Hepatic stellate cell (primary cell): Measurements from ENCODE around the gene PRKN.

ENCODE experiments used
- DNase-seq: peaks from one replicate; pipeline ENCODE4 v3.0.0; 2011; ENCODE audit warnings: low spot score

The PRKN gene

DNA sequence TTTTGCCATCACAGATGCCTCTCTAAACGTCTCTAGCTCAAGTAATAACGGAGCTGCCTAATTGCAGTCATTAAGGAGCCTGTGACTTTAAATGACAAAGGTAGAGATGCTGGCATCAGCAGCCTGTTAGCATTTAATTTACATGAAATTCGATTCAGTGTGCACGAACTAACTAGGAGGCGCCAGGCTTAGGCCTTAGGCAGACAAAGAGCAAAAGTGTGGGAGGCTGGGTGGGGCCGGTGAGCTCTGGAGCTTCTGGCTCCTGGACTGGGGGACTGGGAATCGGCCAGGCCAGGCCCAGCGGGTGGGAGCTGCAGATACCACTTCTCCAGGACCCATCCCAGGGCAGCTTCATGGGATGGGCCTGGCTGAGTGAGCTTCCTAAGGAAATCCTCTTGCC, 1283.7 kb downstream of the PRKN start:
- DNase-seq, result no peak

DNA sequence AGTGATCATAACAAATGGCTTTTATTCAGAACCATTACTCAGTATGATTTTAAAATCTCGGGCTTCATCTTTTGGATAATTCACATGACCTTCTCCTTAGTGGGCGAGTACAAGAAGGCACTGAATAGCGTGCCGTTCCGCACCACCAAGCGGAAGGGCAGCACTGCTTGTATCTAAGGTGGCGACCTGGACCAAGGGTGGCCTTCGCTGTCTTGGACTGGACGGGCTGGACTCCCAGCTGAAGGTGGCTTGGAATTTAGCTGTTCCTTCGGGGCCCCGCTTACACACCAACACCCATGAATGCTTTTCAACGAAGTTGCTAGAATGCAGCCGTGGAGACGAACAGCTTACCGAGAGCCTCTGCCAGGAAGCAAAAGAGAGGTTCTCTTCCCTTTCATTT, 1285.1 kb downstream of the PRKN start:
- DNase-seq, result no peak

DNA sequence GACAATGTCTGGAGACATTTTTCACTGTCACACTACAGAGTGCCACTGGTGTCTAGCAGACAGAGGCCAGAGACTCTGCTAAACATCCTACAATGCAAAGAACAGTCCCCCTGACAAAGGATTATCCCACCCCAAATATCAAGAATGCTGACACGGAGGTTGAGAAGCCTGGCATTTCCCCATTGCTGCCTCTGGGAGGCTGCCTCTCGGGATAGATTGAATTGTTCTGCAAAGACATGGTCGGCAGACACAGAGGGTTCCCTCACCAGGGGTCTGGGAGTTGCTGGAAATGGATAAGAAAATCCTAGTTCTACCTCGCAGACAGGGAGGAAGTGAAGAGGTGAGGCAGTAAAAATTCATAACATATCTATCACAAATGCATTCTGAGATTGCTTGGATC, 1287.3 kb downstream of the PRKN start:
- no peak for DNase-seq

DNA sequence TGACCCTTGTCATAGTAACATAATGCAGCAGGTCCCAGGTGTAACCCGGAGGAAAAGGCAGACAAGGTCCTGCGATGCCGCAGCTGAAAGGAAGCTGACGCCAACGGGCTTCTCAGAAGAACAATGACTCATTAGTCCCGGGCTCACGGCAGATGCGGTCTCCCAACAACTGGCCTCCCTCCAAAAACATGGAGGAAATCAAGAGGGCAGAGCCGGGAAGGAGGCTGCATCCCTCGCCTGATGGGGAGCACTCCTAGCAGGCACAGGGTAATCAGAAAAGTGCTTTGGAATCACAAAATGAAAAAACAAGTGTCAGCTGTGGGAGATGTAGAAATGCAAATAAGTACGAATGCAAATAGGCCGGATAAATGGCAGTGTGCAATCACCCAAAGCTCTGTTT, 1288.5 kb downstream of the PRKN start:
- peak; percentile 62 for DNase-seq

DNA sequence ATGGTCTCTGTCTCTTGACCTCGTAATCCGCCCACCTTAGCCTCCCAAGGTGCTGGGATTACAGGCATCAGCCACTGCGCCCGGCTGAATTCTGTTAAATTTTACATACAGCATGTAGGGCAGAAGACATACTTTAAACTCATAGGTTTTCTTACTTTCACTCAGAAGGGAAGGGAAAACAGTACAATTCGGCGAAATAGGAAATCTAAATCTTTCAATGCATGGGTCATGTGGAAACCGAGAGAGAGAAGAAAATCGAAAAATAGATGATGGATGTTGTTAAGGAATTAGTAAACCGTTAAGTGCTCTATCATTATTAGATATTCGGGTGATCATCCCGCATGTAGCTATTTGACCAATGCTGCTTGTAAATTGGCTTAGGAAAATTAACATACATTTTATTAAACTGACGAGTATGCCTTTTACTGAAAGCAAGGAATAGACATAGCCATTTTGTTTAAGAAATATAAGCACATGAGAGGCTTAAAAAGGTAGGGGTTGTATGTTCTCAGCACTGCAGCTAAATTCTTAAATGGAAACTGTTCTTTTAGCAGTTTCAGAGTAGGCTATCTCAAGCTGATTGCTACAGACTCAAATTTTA, 1289.0 kb downstream of the PRKN start:
- no peak for DNase-seq

DNA sequence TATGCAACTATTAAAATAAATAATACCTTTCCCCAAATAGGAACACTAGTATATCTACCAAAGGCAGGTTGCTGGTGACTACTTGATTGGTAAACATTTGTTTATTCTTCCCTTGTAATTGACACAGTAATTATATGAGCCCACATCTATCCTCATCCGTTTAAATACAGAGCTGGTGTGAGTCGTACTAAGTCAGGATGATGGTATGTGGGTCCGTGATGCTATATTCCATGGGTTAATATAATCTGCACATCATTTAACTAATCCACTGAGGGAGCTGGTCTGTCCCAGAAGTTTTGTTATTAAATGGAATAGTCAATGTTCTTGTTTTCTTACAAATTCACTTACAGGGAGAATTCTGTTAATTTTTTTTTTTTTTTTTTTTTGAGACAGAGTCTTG, 1289.7 kb downstream of the PRKN start:
- no peak for DNase-seq

DNA sequence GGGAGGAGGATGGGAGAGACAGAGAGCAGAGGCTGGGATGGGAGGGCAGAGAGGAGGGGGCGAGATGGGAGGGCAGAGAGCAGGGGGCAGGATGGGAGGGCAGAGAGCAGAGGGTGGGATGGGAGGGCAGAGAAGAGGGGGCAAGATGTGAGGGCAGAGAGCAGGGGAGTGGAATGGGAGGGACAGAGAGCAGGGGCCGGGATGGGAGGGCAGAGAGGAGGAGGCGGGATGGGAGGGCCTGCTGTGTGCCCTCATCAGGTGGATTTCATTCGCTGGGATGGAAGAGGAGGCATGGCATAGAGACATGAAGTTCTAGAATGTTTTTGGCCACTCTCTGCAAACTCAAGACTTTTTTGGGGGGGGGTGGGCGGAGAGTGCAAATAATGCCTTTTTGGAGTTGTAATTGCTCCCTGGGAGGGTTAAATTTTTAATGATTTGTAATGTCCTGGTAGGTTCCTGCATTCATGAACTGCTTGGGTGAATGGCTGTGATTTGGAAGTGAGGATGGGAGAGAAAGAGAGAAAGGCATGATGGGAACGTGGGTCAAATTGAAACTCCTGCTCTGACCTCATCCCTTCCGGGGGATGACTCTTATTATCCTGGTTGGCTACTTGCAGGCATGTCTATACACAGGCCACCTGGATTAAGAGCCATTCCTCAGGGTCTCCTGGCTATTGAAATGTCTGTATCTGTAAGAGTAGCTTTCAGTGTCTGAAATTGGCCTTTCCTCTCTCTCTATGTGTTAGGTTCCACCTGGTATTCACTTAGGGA, 1291.3 kb downstream of the PRKN start:
- DNase-seq, result no peak

DNA sequence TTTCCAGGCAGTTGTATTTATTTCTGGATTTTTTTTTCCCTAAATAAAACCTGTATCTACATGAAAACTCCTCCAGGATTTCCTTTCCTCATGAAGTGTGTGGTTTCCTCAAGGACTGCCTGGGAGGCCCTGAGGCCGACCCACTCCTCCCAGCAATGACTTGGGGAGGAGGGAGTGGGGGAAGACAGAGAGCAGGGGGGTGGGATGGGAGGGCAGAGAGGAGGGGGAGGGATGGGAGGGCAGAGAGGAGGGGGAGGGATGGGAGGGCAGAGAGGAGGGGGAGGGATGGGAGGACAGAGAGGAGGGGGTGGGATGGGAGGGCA, 1291.9 kb downstream of the PRKN start:
- no peak for DNase-seq

DNA sequence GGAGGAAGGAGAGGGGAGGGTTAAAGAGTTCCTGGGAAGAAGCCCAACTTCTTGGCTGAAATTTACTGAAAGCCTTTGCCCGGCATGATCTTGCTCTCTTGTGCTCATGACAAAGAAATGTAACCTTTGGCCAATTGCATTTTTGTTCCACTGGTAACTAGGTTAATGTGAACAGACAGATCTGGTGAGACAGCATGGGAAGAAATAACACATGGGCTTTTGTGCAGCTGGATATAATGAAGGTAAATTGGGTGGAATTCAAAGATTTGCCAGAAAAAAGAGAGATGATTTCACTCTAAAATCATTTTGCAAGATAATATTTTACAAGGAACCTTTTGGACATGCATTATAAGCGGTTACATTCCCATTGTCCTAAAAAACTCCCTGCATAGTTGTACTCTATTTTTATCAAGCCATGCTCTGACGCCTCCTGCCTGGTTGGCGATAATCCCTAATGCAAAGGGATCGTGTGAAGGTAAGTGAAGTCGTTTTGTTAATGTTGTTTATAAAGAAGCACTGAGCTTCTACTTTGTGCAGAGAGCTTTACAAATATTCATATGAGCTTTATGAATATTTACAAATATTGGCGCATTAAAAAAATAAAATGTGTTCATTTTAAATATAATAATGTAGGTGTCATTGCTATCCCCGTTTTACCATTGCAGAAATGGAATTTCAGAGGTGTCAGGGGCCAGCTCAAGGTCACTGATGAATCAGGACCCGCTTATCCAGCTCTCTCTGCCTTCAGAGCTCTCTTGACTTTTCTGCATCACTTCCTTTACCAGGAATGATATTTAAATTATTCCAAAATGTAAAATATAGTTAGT, 1292.4 kb downstream of the PRKN start:
- peak; percentile 61 for DNase-seq

DNA sequence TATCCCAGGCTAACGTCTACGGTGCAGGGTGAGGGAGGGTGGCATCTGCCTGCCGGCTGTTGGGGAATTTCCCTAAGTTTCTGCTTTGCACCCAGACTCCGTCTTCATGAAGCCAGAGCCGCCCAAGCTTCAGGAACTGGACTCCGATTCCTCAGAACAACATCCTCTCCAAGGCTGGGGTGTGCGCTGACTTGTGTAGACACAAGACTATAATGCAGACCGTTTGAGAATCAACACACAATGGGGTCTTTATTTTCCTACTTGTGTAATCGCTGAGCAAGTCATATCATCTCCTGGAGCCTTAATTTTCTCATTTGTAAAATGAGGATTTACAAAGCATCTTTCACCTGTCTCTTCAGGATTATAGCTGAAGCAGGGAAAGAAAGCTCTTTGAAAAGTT, 1293.2 kb downstream of the PRKN start:
- no peak for DNase-seq

DNA sequence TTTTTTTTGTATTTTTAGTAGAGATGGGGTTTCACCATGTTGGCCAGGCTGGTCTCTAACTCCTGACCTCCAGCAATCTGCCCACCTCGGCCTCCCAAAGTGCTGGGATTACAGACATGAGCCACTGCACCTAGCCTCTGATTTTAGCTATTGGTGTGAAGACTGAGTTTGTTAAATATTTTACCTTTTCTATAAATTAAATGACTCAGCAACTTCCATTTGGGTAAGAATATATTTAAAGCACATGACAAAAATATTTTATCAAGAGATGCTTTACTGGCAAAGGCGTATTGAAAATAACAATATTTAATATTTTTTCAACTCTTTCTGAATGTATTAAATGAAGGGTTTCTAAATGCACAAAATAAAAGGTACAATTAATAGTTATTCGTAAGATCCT, 1295.0 kb downstream of the PRKN start:
- no peak for DNase-seq

DNA sequence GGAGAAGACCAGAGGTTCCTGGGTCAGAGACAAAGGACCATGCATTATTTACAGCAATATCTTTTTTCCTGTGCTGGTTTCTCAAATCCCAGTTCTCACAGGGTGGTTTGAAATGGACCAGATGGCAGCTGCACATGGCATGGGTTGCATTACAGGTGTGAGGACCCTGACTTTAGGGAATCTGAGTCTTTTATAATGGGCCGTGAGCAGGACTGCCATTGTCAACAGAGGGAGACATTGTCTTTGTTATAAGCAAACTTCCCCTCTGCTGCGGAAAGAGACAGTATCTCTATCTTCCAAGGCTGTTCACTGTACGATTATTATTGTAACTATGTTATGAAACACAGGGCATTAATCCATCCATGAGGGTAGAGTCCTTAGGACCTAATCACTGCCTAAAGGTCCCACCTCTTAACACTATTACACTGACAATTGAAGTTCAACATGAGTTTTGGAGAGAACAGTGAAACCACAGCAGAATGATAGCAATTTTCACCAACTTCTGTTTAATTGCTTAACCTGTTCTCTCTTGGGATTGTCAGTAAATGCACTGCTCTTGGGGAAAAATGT, 1297.6 kb downstream of the PRKN start:
- DNase-seq, result no peak

DNA sequence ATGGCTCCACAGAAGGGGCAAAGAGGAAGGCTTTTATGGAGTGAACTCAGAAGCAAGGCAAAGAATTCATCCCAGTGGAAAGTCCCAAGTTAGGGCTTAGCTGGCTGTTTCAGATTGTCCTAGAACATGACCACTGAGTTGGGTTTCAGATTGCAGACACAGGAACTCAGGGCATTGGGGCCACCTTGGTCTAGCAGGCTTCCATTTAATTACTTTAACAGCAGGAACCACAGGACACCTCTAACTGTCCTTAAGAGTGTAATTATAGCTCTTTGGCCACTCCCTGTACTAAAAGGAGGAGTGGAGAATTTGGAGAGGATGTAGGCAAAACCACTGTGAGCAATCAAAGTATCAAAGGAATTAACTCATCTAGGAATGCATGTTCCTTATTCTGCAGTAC, 1303.1 kb downstream of the PRKN start:
- DNase-seq, result no peak

DNA sequence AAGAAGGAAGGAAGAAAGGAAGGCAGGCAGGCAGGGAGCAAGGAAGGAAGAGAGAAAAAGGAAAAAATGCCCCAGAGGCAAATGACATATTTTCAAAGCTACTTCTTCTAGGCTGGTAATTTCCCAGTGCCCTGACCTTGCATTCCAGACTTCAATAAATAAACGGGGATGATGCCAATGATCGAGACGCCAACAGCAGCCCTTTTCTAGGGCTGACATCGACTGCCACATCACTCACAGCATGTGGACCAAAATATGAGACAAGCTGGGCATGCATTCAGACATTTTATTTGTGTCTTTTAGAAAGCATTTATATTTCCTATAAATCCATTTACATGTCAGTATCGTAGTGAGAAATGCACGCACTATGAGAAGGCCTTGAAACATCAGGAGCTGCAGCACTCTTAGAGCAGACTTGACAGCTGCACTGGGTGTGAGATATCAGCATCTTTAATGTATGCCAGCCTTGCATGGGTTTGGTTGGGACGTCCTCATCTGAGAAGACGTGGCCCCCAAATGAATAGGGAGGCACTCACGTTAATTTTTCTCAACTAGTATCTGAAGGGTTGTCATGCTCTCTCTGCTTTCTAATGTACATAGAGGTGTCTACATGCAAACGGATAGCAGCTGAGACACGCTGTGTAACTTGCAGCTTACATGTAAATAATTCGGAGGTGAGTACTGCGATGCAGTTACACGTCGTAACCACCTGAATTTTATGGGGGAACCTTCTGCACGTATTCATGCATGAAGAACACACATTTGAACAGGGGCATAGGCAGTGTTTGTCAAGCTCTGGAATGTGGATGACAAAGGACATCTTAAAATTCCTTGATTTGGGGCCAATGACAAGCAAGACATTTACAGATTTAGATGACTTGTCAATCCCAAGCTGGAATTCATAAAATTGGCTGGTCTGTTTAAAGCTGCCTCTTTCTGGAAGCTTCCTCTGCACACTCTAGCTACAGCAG, 1304.6 kb downstream of the PRKN start:
- DNase-seq, result no peak

DNA sequence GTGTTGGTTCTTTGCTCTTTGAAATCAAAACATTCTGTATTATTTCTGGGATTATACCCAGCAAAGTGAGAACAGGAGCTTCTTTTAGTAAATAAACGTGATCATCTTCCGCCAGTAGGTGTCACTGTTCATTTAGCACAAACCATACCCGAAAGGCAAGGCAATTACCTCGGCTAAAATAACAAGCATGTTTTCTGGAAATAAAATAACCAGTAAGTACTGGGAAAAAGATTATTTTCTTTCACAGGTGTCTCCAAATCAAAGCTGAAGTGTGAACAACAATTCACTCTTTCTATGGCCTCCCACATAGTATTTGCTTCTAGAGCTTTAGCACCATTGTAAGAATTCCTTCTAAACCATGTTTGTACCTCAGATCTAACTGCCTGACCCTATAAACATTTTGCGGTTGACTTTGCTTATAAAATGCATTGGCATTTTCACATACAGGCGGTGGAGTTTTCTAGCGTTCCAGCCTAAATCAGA, 1309.1 kb downstream of the PRKN start:
- peak; percentile 40 for DNase-seq

DNA sequence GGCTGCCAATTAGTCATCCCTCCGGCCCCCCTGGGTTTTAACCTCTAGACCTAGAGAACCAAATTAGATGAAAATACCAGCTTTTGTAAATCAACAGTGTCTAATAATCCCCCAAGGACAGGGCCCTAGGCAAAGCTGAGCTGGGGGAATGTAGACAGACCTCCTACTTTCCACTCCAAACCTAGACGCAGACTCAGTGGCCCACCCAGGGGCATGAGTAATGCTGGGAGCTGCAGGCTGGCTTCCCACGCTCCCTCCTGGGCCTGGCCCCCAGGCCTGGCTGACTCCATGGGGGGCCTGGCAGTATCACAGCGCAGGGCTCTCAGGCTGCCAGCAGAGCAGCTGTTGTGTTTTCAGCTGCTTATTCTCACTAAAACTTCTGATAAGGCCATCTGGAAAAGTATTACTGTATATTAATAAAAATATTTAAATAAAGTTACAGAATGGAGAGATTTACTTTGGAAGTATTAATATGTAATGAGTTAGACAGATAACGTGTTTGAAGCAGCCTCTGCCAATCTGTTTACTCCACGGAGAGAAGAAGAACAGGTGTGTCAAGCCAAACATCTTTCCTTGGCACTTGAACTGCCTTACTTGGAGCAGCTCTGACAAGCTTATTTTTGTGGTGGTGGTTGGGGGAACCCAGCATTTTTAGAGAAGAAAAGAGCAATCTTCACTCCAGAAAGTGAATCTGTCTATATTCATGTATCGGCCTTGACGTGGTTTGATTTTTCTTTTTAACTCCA, 1309.7 kb downstream of the PRKN start:
- DNase-seq, result peak; percentile 23

DNA sequence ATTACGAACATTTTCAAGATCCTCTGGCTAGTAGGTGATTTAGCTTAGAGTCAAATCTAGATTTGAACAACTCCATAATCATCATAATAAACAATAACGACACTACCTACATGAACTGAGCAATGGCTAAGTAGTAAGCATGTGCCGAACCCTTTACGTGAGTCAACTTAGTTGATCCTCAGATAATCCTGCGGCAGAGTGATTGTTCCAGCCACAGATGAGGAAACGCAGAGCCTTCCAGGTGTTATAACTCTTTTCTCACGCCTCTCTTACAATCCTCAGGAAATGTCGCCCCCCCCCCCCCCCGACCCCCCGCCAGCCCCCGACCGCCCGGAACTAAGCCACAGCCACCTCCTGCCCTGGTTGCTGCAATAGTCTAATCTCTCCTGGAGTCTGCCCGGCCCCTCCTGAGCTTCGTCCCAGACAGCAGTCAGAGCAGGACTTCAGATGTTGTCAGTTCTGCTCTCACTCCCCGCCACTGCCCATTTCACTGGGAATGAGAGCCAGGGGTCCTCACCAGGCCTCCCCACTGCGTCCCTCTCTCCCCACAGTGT, 1312.2 kb downstream of the PRKN start:
- no peak for DNase-seq

DNA sequence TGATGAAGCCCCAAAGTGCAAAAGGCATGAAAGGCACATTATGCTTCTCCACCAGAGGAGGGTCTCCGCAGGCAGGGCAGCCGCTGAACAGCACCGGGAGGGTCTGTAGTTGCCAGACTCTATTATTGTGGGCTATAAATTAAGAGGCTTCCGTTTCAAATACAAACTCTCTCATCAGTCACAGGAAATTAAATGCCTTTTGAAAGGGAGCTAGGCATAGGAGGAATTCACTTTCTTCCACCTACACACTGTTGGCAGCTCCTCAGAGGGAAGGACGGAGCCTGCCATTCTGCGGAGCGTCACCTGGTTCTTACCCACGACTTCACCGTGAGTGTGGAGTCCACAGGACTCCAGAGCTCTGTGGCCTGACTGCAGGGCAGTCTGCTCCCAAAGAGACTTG, 1312.9 kb downstream of the PRKN start:
- DNase-seq, result no peak

DNA sequence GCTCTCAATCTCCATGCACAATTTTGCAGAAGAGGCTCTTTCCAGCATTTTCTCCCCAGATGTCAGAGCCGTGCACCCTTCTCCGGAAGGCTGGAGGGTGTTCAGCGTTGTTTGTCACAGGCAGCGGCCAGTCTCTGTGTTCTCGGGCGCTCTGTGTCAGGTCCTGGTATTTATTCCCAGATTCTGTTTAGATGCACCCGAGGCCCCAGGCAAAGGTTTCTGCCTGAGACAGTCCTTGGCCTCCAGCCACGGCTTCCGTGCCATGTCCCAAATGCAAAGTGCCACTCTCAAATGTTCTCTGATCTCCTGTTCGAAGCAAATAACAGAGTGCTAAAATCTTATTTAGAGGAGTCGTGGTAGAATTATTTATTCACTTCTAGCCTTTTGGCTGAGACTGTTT, 1313.4 kb downstream of the PRKN start:
- DNase-seq, result no peak

DNA sequence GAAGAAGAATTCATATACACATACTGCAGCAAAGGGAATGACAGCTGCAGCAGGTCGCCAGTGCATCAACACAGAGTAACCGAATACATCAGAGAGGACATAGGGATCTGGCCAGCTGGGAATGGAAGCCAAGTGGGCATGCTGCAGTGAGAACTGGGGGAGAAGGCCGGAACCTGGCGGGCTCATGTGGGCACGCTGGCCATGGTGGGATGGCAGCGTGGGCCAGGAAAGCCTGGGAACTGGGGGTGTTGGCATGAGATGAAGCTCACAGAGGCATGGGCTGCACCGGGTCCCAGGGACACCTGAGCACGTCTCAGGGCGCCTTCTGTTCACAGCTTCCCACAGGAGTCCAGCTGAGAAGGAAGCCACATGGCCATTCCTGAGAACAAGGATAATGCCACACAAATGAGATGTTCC, 1314.2 kb downstream of the PRKN start:
- DNase-seq, result no peak

DNA sequence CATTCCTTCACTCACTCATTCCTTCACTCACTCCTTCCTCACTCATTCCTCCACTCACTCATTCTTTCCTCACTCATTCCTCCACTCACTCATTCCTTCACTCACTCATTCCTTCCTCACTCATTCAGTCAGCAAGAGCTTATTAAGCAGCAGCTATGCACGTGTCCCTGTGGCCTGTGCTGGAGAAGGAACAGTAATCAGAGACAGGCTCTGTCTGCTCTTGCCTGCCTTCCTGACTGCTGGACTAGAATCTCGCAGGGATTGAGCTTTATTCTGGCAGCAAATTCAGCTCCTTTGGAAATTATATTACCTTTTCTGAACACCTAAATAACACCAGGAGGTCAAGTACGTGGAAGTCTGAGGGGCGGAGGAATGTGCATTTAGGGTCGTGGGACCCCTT, 1314.8 kb downstream of the PRKN start:
- DNase-seq, result no peak
